NCI-H2107 treated with DMSO at 0.1 percent for 48 hours (cell line): ENCODE results near the gene TMEM11.
A peak's percentile ranks its signal among the peaks of the same experiment; 100 is the strongest.
"Not testable (repeated sequence)": the region's sequence is repeated elsewhere in the genome, so short reads cannot be mapped to it uniquely, and the experiment has no call there.

Source experiments
- DNase-seq: peaks from one replicate; lab custom pipeline; 2025; ENCODE audit not compliant: unreplicated experiment; lab: John Stamatoyannopoulos, UW

The TMEM11 gene

DNA sequence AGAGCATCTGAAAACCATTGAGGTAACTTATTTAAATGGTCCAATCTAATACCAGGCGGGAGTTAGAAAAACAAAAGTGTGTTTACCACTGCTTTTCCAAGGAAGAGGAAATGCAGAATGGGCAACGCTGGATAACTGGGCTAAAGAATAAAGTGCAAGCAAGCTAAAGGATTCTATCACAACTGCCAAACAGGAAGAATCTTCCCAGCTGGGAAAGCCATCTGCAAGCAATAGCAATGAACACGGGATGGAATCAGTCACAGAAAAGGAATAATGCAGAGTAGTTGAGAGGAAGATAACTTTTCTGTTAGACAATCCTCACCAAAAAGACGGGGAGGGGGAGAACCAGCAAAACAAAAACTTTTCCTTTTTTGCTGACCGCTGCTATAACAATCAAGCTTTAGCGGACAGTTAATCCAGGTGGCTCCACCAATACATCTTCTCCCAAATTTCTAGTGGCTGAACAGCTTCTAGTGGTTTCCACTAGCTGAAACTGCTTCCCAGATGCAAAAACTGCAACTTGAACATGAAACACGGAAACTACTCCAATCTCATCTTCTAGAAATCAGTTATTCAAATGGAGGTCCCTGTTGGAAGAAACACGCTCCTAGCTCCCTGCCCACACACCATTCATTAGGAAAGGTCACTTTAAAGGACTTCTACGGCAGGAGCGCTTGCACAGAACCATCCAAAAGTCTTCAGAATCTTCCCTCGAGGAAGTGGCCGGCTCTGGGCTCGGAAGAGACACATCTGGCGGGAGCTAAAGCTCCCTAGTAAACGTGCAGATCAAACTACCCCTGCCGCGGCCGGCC, 929 bp downstream of the TMEM11 start:
- no peak for DNase-seq

GRCh38 chr17:21211825-21212479, 2.0 kb downstream of the TMEM11 start:
- no peak for DNase-seq

DNA sequence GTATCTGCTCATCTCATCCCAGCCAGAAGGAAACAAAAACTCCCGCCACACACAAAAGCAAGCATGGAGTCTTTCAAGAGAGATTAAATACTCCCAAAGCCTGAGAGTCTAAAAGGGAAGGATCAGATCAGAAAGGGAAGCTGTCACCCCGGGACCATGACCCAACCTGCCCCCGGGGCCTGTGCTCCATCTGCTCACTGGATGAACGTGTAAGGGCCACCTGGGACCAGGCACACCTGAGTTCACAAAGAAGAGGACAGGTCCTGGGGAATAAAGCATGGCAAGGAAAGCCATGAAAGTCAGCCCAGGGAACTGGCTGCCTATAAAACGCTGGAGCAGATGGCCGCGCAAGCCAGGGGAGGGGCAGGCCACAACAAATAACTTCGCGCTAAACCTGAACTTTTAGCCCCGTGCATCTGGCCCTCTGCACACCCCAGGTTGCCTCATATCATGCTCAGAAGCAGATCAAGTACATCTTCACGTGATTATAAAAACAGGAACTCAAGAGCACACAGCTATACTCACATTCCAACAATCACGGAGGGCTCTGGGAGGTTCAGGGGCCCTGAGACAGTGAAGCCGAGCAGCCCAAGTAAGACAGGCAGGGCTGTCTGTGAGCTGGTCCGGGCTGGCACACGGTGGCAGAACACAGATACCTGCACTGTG, 3.4 kb downstream of the TMEM11 start:
- no peak for DNase-seq

- DNase-seq = peak; percentile 59
Observed at GRCh38 chr17:21209511-21210175, 4.3 kb downstream of the TMEM11 start.

- DNase-seq = no peak
Observed at GRCh38 chr17:21208352-21208751, 5.6 kb downstream of the TMEM11 start.

- DNase-seq = no peak
Observed at GRCh38 chr17:21204935-21205334, 9.0 kb downstream of the TMEM11 start.

GRCh38 chr17:21202512-21202911, 11.4 kb downstream of the TMEM11 start:
- no peak for DNase-seq

DNA sequence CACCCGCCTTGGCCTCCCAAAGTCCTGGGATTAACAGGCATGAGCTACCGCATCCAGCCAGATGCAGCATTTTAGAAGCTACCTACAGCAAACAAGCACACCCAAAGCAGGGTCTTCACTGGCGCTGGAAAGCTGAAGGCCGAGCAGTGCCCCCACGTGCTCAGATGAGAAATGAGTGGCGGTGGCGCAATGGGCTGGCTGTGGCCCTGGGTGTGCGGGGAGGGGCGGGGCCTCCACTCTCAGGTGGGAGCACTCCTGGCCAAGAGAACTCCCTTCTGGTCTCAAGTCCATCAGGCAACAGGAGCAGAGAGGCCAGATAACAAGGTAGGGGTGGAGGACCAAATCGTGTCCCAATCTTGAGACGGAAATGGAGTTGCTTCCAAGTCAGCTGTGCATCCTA, 12.1 kb downstream of the TMEM11 start:
- no peak for DNase-seq

- DNase-seq = no peak
Observed at GRCh38 chr17:21201298-21201595, 12.7 kb downstream of the TMEM11 start.

- DNase-seq = no peak
Observed at GRCh38 chr17:21200590-21201297, 13.2 kb downstream of the TMEM11 start.

DNA sequence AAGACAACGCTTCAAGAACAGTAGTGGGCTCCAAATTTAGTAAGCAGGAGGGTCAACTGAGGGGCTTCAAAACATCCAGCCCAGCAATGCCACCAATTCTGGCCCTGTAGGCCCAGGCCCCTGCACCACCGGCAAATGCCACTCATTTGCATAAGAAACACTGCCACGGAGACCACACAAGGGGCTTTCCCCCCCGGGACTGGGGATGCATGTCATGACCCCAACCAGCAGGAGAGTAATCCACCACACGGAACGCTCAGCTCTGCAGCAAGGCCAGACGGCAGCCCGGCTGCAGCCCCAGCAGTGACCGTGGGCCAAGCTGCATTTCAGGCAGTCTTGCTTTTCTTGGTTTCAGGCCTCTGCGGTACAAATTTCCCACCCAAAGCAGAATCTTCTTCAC, 14.1 kb downstream of the TMEM11 start:
- DNase-seq = no peak

DNA sequence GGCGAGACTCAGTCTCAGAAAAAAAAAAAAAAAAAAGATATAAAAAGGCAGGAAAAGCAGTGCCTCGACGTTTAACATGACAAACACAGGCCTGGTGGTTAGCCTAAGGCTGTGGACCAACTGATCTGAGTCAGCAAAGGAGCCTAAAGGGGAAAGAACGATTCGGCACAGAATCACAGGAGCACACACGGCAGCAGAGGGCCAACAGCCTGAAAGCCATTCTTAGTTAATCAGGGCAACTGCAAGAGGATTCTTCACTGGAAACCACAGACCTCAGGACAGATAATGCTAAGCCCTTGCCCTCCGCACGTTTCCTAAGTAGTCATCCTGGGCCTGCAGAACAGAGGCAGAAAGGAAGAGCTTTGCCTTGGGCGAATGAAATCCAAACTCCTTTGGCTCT, 14.7 kb downstream of the TMEM11 start:
- no peak for DNase-seq

DNA sequence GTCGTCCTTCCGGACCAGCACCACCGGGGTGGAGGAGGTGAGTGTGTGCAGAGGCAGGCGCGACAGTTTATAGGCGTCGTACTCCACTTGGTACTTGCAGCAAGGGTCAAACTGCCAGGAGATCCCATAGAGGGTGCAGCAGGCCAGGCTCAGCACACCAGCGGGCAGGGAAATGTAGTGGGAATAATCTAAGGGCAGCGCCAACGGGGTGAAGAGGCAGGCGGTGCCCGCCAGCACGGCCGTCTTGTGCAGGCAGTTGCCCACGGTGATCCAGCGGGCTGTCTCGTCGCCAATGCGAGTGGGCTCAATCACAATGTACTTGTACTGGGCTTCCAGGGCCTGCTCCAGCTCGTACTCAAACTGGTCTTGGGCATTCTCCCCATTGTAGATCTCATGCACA, 15.6 kb downstream of the TMEM11 start:
- no peak for DNase-seq

- DNase-seq = no peak
Observed at GRCh38 chr17:21196126-21196525, 17.8 kb downstream of the TMEM11 start.

- no peak for DNase-seq
Observed at GRCh38 chr17:21194703-21195102, 19.3 kb downstream of the TMEM11 start.

DNA sequence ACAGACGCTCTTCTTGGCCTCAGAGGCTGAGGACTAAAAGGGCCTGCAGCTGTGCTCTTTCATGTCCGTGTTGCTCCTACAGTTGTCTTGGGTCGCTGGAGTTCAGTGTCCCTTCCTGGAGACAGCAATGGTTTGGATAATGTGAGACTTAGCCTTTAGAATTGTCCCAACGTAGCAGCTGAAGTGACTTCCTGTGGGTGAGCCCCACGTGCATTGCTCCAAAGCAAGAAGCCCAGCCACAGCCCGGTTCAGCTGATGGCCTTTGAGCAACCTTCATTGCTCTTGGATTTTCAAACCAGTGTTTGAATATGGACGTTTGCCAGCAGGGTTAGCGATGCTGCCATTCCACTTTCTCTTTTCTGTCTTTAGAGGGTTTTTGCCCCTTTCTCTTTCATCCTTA, 19.7 kb downstream of the TMEM11 start:
- no peak for DNase-seq

DNA sequence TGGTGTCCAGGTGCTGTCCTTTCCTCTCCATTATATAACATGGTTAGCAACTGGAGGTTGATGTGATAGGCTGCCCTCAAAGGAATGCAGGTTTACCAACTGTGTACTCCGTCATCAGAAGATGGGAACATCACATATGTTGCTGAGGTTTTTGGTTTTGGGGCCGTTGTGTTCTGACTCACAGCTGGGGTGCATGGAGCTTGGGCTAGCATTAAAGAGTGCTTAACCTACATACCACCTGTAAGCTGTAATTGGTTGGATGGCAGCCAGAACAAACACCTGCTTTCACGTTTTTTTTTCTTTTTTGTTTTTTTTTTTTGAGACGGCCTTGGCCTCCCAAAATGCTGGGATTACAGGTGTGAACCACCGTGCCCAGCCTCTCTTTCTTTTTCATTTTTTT, 20.9 kb downstream of the TMEM11 start:
- peak; percentile 22 for DNase-seq

DNA sequence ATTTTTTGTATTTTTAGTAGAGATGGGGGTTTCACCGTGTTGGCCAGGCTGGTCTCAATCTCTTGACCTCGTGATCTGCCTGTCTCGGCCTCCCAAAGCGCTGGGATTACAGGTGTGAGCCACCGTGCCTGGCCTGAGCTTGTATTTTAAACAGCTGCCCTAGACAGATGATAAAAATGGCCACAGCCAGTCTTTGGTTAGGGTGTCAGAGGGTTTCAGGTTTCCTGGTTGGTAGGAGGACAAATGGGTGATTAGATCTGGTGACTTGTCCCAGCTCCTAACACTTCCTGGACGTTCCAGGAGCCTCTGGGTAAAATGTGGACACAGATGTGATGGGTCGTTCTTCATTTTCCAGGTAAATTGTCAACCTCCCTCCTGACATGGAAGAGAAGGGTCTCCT, 21.5 kb downstream of the TMEM11 start:
- DNase-seq = not testable (repeated sequence)

- DNase-seq = no peak
Observed at GRCh38 chr17:21191698-21192097, 22.3 kb downstream of the TMEM11 start.

- DNase-seq = no peak
Observed at GRCh38 chr17:21190078-21190477, 23.9 kb downstream of the TMEM11 start.

DNA sequence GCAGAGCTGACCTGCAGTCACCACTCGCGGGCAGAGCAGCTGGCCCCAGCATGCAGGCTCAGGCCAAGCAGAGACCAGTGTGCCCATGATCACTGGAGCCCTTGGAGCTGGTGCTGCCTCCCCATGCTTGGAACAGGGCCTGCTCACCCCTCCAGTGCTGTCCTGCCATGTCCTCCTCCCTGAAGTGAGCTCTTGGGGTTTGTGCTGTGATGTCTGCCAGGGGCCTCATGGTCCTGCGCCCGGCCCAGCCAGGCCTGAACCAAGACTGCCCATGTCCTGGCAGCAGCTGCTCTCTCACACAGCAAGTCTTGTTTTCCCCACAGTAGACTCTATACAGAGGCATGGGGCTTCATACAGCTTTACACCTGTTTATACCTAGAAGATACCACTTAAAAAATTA, 24.6 kb downstream of the TMEM11 start:
- DNase-seq = no peak
